B cell (primary cell): Measurements from ENCODE around the gene OR1S1. TPM values are rescaled to one million over a fixed set of nuclear protein-coding genes. Genes with fewer than 3 reads are reported as not detected.

Experiments used
- ATAC-seq: fragments of 200-7000 bp; cut with Tn5 transposase; one replicate; pipeline ENCODE4 v1.10.0; 2021; ENCODE audit warnings: low read depth, mild to moderate bottlenecking, moderate number of reproducible peaks, moderate library complexity
- CTCF ChIA-PET: fragments of 350-600 bp; sonication (Branson Sonifier 250); formaldehyde crosslinking; loops from one replicate; lab custom pipeline; 2021; ENCODE audit warnings: antibody characterized with exemption, inconsistent platforms; lab: Charles Lee
- POLR2A ChIA-PET: fragments of 350-600 bp; sonication (Branson Sonifier 250); formaldehyde crosslinking; loops from one replicate; lab custom pipeline; 2021; ENCODE audit warnings: antibody characterized with exemption; lab: Charles Lee
- DNase-seq: peaks from one replicate; pipeline ENCODE4 v3.0.0; 2013
- H2AFZ ChIP-seq: 2 replicates; pipeline ENCODE4 v1.6.1; 2012; ENCODE audit warnings: mild to moderate bottlenecking, low read depth, low read length; ENCODE audit not compliant: insufficient read depth, poor library complexity, severe bottlenecking
- H3K27ac ChIP-seq, 2 donors: 1 replicate in 1 of 2; 2 replicates in 1 of 2; pipeline ENCODE4 v1.5.1; 2012 to 2013; ENCODE audit warnings: low read length in 2 of 2, mild to moderate bottlenecking in 2 of 2, moderate library complexity in 1 of 2
- H3K27me3 ChIP-seq, 4 experiments: fragments of 200-600 bp in 1 of 4; sonication (generic) in 1 of 4; replicated peaks in 1 of 4; 1 replicate in 2 of 4; 2 replicates in 2 of 4; pipeline versions ENCODE4 v1.6.1 to v1.7.0; 2013 to 2016; ENCODE audit warnings: low read length in 3 of 4, mild to moderate bottlenecking in 2 of 4, mixed read lengths in 1 of 4, moderate library complexity in 1 of 4; ENCODE audit not compliant: insufficient read depth in 4 of 4, control insufficient read depth in 3 of 4; ENCODE audit errors: control extremely low read depth in 1 of 4
- H3K36me3 ChIP-seq, 2 experiments: replicated peaks in 1 of 2; 1 replicate in 1 of 2; 2 replicates in 1 of 2; pipeline versions ENCODE4 v1.6.1 to v1.7.1; 2013; ENCODE audit warnings: low read length in 1 of 2; ENCODE audit not compliant: insufficient read depth in 2 of 2, control insufficient read depth in 1 of 2; ENCODE audit errors: control extremely low read depth in 1 of 2, extremely low read depth in 1 of 2
- H3K4me1 ChIP-seq, 2 donors: fragments of 200-600 bp in 1 of 2; sonication (generic) in 1 of 2; 1 replicate in 1 of 2; 2 replicates in 1 of 2; pipeline versions ENCODE4 v1.5.1 to v1.6.1; 2013 to 2017; ENCODE audit warnings: low read length in 2 of 2; ENCODE audit not compliant: control insufficient read depth in 2 of 2, insufficient read depth in 2 of 2
- H3K4me2 ChIP-seq: replicated peaks from 2 replicates; pipeline ENCODE3; 2012; ENCODE audit warnings: mild to moderate bottlenecking, low read depth, low read length; ENCODE audit not compliant: poor library complexity, severe bottlenecking
- H3K4me3 ChIP-seq, 5 experiments: fragments of 200-600 bp in 1 of 5; sonication (generic) in 1 of 5; 1 replicate in 3 of 5; 2 replicates in 2 of 5; pipeline versions ENCODE4 v1.5.1 to v1.7.0; 2011 to 2016; ENCODE audit warnings: low read length in 4 of 5, mild to moderate bottlenecking in 4 of 5, low read depth in 2 of 5, control low read depth in 1 of 5, moderate library complexity in 1 of 5; ENCODE audit not compliant: insufficient read depth in 1 of 5; ENCODE audit errors: control extremely low read depth in 1 of 5, extremely low read depth in 1 of 5
- H3K79me2 ChIP-seq: fragments of 200-600 bp; sonication (generic); one replicate; pipeline ENCODE4 v1.6.0; 2016; ENCODE audit warnings: low read length; ENCODE audit not compliant: control insufficient read depth, insufficient read depth
- H3K9ac ChIP-seq: fragments of 200-600 bp; sonication (generic); 2 replicates; pipeline ENCODE4 v1.6.1; 2017; ENCODE audit warnings: mild to moderate bottlenecking, low read length, moderate library complexity
- H3K9me3 ChIP-seq, 3 donors: one replicate each; pipeline versions ENCODE4 v1.6.1 to v1.7.1; 2013; ENCODE audit warnings: low read length in 2 of 3; ENCODE audit not compliant: control insufficient read depth in 2 of 3, insufficient read depth in 1 of 3; ENCODE audit errors: control extremely low read depth in 1 of 3
- H4K20me1 ChIP-seq: 2 replicates; pipeline ENCODE4 v1.6.0; 2012; ENCODE audit warnings: mild to moderate bottlenecking, low read length; ENCODE audit not compliant: insufficient read depth, control insufficient read depth, poor library complexity, severe bottlenecking
- H3K27ac Mint-ChIP-seq: one replicate; pipeline ENCODE4 v1.8.0; 2021; ENCODE audit warnings: mixed read lengths
- H3K27me3 Mint-ChIP-seq: one replicate; pipeline ENCODE4 v1.8.0; 2021; ENCODE audit warnings: mixed read lengths
- H3K4me1 Mint-ChIP-seq: one replicate; pipeline ENCODE4 v1.8.0; 2021; ENCODE audit warnings: mixed read lengths
- H3K4me3 Mint-ChIP-seq: one replicate; pipeline ENCODE4 v1.8.0; 2021; ENCODE audit warnings: mixed read lengths
- H3K9me3 Mint-ChIP-seq: one replicate; pipeline ENCODE4 v1.8.0; 2022; ENCODE audit warnings: mixed read lengths; ENCODE audit not compliant: insufficient read depth
- EZH2 ChIP-seq: IDR thresholded peaks from 2 replicates; pipeline ENCODE4 v1.6.1; 2012; ENCODE audit warnings: borderline replicate concordance, low read depth, mild to moderate bottlenecking, moderate library complexity, low read length; ENCODE audit not compliant: insufficient read depth, poor library complexity, severe bottlenecking
- WGBS: methylation state at CpG from one replicate; pipeline ENCODE4 v1.1.5; 2013; ENCODE audit warnings: missing lambda C conversion rate; ENCODE audit not compliant: insufficient coverage; 5-methylcytosine and 5-hydroxymethylcytosine counted together
- intact Hi-C: fragments of 100-400 bp; cut with micrococcal nuclease; formaldehyde crosslinking; loops from one replicate; pipeline ENCODE4 v1.10.0; 2022
- polyA plus RNA-seq: library from polyadenylated mRNA; depleted of rRNA; stranded (reverse); fragments of >200 nt; gene quantifications from 2 replicates; pipeline ENCODE4 v1.2.3, GENCODE V29; 2012
- total RNA-seq, 2 donors: library from RNA; stranded (reverse); fragments of 120-200 nt in 1 of 2; gene quantifications; 1 replicate in 1 of 2; 2 replicates in 1 of 2; pipeline versions ENCODE4 v1.2.3 to v1.2.4, GENCODE V29; 2013 to 2022
- TF ChIP-seq, protein P1 (sequence below): fragments of 200-600 bp; IDR thresholded peaks from one replicate; pipeline ENCODE4 v1.8.0; 2022; ENCODE audit warnings: antibody characterized with exemption, mild to moderate bottlenecking

OR1S1 gene
- total and polyA plus RNA-seq, 2 donors (not counting 1 experiment from before 2014, with no cell fraction given): not detected

- CTCF ChIA-PET: no interaction called here
Measured at GRCh38 chr11:58179648-58180047, 32.9 kb upstream of the OR1S1 start.

DNA sequence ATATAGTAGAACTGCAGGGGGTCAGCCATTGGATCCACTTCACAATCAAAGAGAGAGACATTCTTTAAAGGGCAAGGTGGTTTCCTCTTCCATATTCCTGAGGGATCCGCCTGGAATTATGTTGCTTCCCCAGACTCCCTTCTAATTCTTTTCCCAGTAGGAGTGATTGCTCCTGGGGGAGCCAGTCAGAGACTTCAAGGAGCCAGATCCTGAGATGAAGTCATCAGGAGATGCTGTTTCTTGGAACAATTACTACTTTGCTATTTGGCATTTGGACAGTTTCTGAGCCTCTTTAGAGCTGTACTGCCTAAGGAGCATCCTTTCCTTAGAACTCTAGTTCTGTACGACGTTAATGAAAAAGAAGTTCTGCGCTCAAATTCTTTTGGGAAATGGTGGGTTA, 25.6 kb upstream of the OR1S1 start:
- DNase-seq (no peak), ATAC-seq (no peak)
- no peak overlapping the region for H3K27ac ChIP-seq
- Mint-ChIP-seq H3K9me3 (no peaks in the 10 kb centered on the region), H3K4me1 (no peaks in the 10 kb centered on the region), H3K27me3 (peaks cover 10% of the 10 kb centered on the region), H3K4me3 (no peak overlapping the region), H3K27ac (no peak overlapping the region)
- no peaks in the 10 kb centered on the region for H3K9me3 ChIP-seq
- H3K4me3 ChIP-seq: no peak overlapping the region
- no peaks in the 10 kb centered on the region for H4K20me1 ChIP-seq
- no peak for TF ChIP-seq EZH2
- TF ChIP-seq, protein P1, sequence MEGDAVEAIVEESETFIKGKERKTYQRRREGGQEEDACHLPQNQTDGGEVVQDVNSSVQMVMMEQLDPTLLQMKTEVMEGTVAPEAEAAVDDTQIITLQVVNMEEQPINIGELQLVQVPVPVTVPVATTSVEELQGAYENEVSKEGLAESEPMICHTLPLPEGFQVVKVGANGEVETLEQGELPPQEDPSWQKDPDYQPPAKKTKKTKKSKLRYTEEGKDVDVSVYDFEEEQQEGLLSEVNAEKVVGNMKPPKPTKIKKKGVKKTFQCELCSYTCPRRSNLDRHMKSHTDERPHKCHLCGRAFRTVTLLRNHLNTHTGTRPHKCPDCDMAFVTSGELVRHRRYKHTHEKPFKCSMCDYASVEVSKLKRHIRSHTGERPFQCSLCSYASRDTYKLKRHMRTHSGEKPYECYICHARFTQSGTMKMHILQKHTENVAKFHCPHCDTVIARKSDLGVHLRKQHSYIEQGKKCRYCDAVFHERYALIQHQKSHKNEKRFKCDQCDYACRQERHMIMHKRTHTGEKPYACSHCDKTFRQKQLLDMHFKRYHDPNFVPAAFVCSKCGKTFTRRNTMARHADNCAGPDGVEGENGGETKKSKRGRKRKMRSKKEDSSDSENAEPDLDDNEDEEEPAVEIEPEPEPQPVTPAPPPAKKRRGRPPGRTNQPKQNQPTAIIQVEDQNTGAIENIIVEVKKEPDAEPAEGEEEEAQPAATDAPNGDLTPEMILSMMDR: no peak
- WGBS: no CpG with 5 or more reads among the region's 4 CpGs
- no peaks in the 10 kb centered on the region for H3K4me1 ChIP-seq
- no peaks in the 10 kb centered on the region for H3K27me3 ChIP-seq
- CTCF ChIA-PET: no interaction called here
- no peak overlapping the region for H2AFZ ChIP-seq
- H3K4me2 ChIP-seq: no peak overlapping the region
- H3K9ac ChIP-seq: no peak overlapping the region
- POLR2A ChIA-PET: no interaction called here
- H3K79me2 ChIP-seq: no peaks in the 10 kb centered on the region
- no peaks in the 10 kb centered on the region for H3K36me3 ChIP-seq
- intact Hi-C loops: no loop called here

More at GRCh38 chr11:58179648-58180047, 32.9 kb upstream of the OR1S1 start:
- Mint-ChIP-seq H3K27me3 (peaks cover 33% of the 10 kb centered on the region), H3K9me3 (no peaks in the 10 kb centered on the region), H3K4me3 (no peak overlapping the region), H3K4me1 (no peaks in the 10 kb centered on the region), H3K27ac (no peak overlapping the region)
- Histone ChIP-seq H3K27me3 (no peaks in the 10 kb centered on the region), H3K9ac (no peak overlapping the region), H3K4me1 (no peaks in the 10 kb centered on the region), H3K4me2 (no peak overlapping the region), H3K9me3 (no peaks in the 10 kb centered on the region), H3K4me3 (no peak overlapping the region), H2AFZ (no peak overlapping the region), H3K79me2 (no peaks in the 10 kb centered on the region), H3K27ac (no peak overlapping the region), H3K36me3 (no peaks in the 10 kb centered on the region), H4K20me1 (no peaks in the 10 kb centered on the region)
- POLR2A ChIA-PET: no interaction called here
- ATAC-seq (no peak), DNase-seq (no peak)
- TF ChIP-seq EZH2: no peak
- TF ChIP-seq, protein P1: no peak
- WGBS: 97% methylated on average over 6 of the region's 7 CpGs
- intact Hi-C loops: no loop called here
